IPS DF 6.9 (cell line): Measurements from ENCODE around the gene LIMCH1.
A peak's percentile ranks its signal among the peaks of the same experiment; 100 is the strongest.

Experiments used
- DNase-seq: peaks from one replicate; pipeline ENCODE4 v3.0.0-alpha.2; 2013; ENCODE audit warnings: low read depth, low spot score
- H3K27ac ChIP-seq: one replicate; pipeline ENCODE4 v1.5.1; 2013; ENCODE audit warnings: low read length, control low read depth
- H3K27me3 ChIP-seq: 2 replicates; pipeline ENCODE4 v1.6.1; 2013; ENCODE audit warnings: mild to moderate bottlenecking, low read length; ENCODE audit not compliant: control insufficient read depth, insufficient read depth
- H3K36me3 ChIP-seq: 2 replicates; pipeline ENCODE4 v1.6.1; 2013; ENCODE audit warnings: low read length; ENCODE audit not compliant: control insufficient read depth, insufficient read depth
- H3K4me1 ChIP-seq: 2 replicates; pipeline ENCODE4 v1.6.1; 2013; ENCODE audit warnings: low read length; ENCODE audit not compliant: control insufficient read depth, insufficient read depth
- H3K4me3 ChIP-seq: 2 replicates; pipeline ENCODE4 v1.5.1; 2013; ENCODE audit warnings: mild to moderate bottlenecking, low read length
- H3K9me3 ChIP-seq: 2 replicates; pipeline ENCODE4 v1.6.1; 2013; ENCODE audit warnings: low read length, inconsistent platforms; ENCODE audit not compliant: control insufficient read depth, insufficient read depth
- WGBS: extraction: QIAGEN DNeasy Blood & Tissue Kit; methylation state at CpG from one replicate; pipeline ENCODE4 v1.1.7; 2013; ENCODE audit warnings: mixed read lengths, missing lambda C conversion rate; ENCODE audit not compliant: insufficient read length, insufficient coverage; 5-methylcytosine and 5-hydroxymethylcytosine counted together

Gene LIMCH1

DNA sequence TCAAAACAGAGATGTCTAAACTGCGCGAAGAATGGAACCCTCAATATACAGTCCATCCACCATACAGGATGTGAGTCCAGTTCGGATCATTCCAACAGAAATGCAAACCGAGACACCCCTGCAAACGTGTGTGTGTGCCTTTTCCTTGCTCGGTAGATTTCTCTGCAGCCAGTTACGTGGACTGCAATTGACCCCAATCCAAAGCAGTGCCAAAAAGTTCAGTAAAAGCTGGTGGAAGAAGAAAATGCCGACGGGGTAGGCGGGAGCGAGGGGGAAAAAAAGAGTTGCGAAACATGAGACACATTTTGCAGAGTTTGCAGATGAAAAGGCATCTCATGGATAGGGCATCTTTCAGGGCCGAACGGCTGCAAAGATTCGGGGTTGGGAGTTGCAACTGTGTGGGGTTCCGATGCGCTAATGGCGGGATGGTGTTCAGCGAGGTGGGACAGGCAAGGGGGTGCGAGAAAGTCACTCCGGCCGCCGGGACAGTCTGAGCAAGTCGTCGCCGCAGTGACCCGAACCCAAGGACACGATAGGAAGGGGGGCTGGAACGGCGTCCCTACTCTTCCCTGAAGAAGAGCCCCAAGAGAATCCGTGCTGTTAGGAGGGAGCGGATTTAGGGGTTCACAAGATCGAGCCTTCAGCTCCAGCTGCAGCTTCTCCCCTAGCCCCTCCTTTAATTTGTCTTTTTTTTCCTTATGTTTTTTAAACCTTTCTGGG, 206.8 kb downstream of the LIMCH1 start:
- WGBS, result no CpG with 5 or more reads among the region's 33 CpGs
- H3K27ac ChIP-seq, result no peak overlapping the region
- H3K27me3 ChIP-seq, result peaks cover 79% of the 10 kb centered on the region
- no peaks in the 10 kb centered on the region for H3K36me3 ChIP-seq
- no peak for DNase-seq
- peaks cover 4% of the 10 kb centered on the region for H3K4me1 ChIP-seq
- no peak overlapping the region for H3K4me3 ChIP-seq
- no peaks in the 10 kb centered on the region for H3K9me3 ChIP-seq

DNA sequence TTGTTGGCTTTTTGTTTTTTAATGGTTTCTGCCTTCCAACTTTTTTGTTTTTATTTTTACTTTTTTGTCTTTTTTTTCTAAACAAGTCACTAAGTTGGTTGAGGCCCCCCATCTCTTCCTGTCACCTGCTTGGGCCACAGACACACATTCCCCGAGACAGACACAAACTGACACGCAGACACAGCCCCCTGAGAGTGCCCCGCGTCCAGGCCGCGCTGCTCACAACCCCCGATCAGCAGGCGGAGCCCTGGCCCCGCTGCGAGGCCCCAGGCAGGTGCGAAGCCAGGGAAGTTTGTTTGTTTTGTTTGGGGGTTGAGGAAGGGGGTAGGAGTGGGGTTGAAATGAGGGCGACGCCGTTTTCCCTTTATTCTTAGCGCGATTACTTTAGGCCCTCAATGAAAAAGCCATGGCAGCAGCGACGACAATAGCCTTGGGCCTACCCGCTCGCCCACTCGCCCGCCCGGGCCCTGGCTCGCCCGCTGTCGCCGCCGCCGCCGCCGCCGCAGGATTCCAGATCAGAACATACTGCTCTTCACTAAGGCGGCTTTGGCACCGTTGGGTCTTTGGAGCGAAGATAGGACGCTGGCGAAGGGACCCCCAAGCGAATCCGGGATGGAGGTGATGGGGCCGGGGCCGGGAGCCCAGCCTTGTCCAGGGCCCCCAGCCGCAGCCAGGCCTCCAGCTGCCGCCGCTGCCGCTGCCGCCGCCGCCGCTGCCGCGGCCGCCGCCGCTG, 207.5 kb downstream of the LIMCH1 start:
- no peaks in the 10 kb centered on the region for H3K9me3 ChIP-seq
- no peak overlapping the region for H3K27ac ChIP-seq
- H3K36me3 ChIP-seq, result no peaks in the 10 kb centered on the region
- H3K4me3 ChIP-seq, result no peak overlapping the region
- WGBS, result no CpG with 5 or more reads among the region's 54 CpGs
- peaks cover 4% of the 10 kb centered on the region for H3K4me1 ChIP-seq
- DNase-seq, result no peak
- peaks cover 83% of the 10 kb centered on the region for H3K27me3 ChIP-seq

DNA sequence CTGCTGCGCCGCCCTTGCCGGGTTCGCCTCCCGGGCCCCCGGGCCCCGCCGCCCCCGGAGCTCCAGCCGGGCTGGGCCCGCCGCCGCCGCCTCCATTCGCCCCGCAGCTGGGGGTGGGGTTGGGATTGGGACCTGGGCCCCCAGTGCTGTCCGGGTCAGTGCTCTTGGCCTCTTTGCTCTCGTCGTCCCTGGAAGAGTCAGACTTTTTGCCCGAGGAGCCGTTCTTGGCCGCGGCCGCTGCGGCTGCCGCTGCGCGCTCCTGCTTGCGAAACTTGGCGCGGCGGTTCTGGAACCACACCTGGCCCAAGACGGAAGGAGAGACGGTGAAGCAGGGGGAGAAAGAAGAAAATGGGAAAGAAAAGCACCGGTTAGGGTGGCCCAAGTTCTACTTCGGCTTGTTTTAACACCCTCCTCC, 208.1 kb downstream of the LIMCH1 start:
- H3K27ac ChIP-seq, result no peak overlapping the region
- no peak for DNase-seq
- H3K27me3 ChIP-seq, result peaks cover 89% of the 10 kb centered on the region
- no peaks in the 10 kb centered on the region for H3K36me3 ChIP-seq
- no CpG with 5 or more reads among the region's 36 CpGs for WGBS
- H3K9me3 ChIP-seq, result no peaks in the 10 kb centered on the region
- H3K4me1 ChIP-seq, result peaks cover 7% of the 10 kb centered on the region
- H3K4me3 ChIP-seq, result no peak overlapping the region

GRCh38 chr4:41746440-41747229, 208.7 kb downstream of the LIMCH1 start:
- no peak for DNase-seq
- WGBS, result no CpG with 5 or more reads among the region's 37 CpGs
- no peak overlapping the region for H3K27ac ChIP-seq
- no peaks in the 10 kb centered on the region for H3K9me3 ChIP-seq
- no peaks in the 10 kb centered on the region for H3K36me3 ChIP-seq
- no peak overlapping the region for H3K4me3 ChIP-seq
- H3K4me1 ChIP-seq, result peaks cover 7% of the 10 kb centered on the region
- peaks cover 90% of the 10 kb centered on the region for H3K27me3 ChIP-seq

- 0 out of 2 replicates have a peak overlapping the region, but pooled peaks have one; percentile 10 for H3K4me3 ChIP-seq
- no peaks in the 10 kb centered on the region for H3K9me3 ChIP-seq
- H3K4me1 ChIP-seq, result peaks cover 7% of the 10 kb centered on the region
- no CpG with 5 or more reads among the region's 49 CpGs for WGBS
- no peaks in the 10 kb centered on the region for H3K36me3 ChIP-seq
- no peak overlapping the region for H3K27ac ChIP-seq
- no peak for DNase-seq
- H3K27me3 ChIP-seq, result peaks cover 94% of the 10 kb centered on the region
Observed at GRCh38 chr4:41747230-41748055, 209.5 kb downstream of the LIMCH1 start.

GRCh38 chr4:41748074-41748570, 210.2 kb downstream of the LIMCH1 start:
- no CpG with 5 or more reads among the region's 21 CpGs for WGBS
- no peak for DNase-seq
- Histone ChIP-seq H3K36me3 (no peaks in the 10 kb centered on the region), H3K9me3 (no peaks in the 10 kb centered on the region), H3K4me3 (no peak overlapping the region), H3K27me3 (peaks cover 93% of the 10 kb centered on the region), H3K27ac (no peak overlapping the region), H3K4me1 (peaks cover 7% of the 10 kb centered on the region)

DNA sequence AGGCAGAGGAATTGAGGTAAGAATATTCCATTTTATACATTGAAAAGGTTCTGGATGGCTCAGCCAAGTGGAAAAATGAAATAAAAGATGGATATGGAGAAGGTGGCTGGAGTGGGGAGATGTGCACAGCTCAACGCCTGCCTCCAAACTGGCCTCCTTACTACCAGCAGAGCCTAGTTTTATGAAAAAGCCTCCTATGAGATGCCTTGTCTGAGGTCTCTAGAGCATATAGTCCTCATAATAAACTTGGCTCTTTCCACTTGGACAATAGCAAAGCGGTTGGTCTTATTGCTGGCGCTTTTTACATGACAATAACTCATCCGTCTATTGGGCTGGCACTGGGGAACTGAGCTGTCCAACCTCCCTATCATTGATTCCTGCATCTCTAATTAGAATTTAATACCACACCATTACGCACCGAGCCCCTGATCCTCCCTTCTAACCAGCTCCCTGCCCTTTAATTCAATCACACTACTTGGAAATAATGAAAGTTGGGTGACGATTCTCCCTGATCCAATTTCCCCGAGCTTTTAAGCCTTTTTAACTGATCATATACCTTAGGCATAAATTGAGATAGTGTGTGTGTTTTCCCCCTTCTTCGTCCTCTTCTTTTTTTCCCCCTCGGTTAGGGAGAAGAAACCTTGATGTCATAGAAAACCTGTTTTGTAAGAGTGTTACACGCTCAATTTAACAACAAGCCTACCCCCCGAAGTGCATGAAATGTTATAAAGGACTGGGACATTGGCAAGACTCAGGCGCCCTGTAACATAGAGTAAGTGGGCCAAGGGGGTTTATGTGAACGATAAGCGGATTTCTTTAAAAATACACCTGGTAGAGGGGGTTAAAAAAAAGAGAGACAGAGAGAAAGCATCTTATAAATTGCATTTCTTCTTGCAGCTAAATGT, 210.9 kb downstream of the LIMCH1 start, which contains the start of gene PHOX2B:
TSS of gene PHOX2B (minus strand) at position 155 of the 905 bp plus-strand sequence. CDS start at position 40, 115 bp downstream.
- Histone ChIP-seq H3K4me1 (peaks cover 7% of the 10 kb centered on the region), H3K27me3 (peaks cover 93% of the 10 kb centered on the region), H3K9me3 (no peaks in the 10 kb centered on the region), H3K36me3 (no peaks in the 10 kb centered on the region), H3K4me3 (no peak within 1 kb of the TSS), H3K27ac (no peak within 1 kb of the TSS)
- no peak for DNase-seq
- no CpG with 5 or more reads among the region's 15 CpGs for WGBS

DNA sequence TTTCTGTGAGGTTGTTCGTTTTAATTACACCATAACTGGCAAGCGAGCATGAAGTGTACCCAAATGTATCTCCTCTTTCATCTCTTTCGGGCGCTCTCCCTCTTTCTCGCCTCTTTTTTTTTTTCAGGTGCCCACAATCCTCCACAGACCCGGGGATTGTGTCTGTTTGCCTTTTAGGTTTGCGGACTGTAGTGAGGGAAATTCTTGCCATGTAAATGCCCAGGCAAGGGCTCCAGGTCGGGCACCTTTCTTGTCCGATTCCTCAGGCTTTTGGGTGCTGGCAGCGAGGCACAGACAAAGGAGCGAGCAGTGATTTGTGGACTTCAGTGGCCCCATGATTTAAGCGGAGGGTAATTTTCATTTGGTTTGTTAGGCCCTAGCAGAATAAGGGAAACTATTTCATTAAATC, 211.7 kb downstream of the LIMCH1 start:
- H3K4me3 ChIP-seq, result no peak overlapping the region
- no peak overlapping the region for H3K27ac ChIP-seq
- no peaks in the 10 kb centered on the region for H3K36me3 ChIP-seq
- no CpG with 5 or more reads among the region's 12 CpGs for WGBS
- peaks cover 5% of the 10 kb centered on the region; the same call in 1 of the 2 replicates for H3K4me1 ChIP-seq
- DNase-seq, result no peak
- peaks cover 92% of the 10 kb centered on the region for H3K27me3 ChIP-seq
- no peaks in the 10 kb centered on the region for H3K9me3 ChIP-seq
